Inferior parietal cortex (tissue), 1 donor: ENCODE measurements around the gene TRIM62.
"Not testable (repeated sequence)": the region's sequence is repeated elsewhere in the genome, so short reads cannot be mapped to it uniquely, and the experiment has no call there.

Source experiments
- DNase-seq: peaks from one replicate; pipeline ENCODE4 v3.0.0-alpha.2; 2016; ENCODE audit errors: extremely low spot score

TRIM62 gene

GRCh38 chr1:33137800-33138199 lies 44.0 kb downstream of the TRIM62 start:
- DNase-seq: peak; percentile 28

DNA sequence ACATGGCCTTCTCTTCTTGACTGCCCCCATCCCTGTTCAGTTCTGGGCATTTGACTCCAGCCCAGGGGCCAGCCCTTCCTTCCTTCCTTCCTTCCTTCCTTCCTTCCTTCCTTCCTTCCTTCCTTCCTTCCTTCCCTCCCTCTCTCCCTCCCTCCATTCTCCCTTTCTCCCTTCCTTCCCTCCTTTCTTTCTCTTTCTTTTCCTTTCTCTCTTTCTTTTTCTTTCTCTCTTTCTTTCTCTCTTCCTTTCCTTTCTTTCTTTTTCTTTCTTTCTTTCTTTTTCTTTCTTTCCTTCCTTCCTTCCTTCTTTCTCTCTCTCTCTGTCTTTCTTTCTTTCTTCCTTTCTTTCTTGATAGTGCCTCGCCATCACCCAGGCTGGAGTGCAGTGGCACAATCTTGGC lies 45.8 kb downstream of the TRIM62 start:
- DNase-seq: not testable (repeated sequence)

DNA sequence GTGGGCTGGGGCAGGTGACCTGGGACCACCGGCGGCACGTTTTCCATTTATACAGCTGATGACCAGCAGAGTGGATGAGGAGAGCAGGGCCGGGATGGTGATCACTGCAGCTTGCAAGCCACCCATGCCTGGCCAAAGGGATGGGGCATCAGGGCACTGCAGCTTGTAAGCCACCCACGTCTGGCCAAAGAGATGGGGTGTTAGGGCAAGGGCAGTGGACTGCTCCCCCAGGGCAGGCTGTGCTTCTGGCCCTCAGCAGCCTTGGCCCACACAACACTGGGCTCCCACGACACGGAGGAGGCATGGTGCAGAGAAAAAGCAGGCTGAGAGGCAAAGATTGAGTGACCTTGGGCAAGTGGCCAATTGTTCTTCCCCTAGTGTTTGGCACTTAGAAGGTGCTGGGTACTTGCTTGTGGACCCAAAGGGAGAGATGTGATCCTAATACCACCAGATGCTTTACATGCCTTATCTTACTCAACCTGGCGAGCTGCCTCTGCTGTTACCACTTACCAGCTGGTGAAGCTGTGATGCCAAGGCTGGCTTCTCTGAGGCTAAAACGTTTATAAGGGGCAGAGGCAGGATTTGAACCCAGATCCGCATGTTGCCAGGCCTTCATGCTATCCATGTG lies 48.3 kb downstream of the TRIM62 start:
- DNase-seq: no peak

DNA sequence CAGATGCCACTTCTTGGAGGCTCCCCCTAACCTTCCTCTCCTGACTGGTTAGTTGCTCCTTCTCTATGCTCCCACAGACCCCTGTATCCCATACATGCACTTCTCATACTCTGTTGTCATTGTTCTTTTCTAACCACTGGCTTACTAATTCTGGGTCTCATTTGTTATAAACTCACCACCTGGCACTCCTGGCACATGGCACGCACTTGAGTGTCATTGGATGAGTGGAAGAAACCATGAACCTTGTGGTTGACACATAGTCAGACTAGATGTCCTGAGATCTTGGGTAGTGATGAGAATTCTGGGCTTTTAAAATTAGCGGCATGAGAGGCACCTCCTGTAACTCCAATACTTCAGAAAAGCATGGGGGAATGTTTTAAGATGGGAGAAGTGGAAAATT lies 49.3 kb downstream of the TRIM62 start:
- no peak for DNase-seq

- DNase-seq: no peak
These were observed 50.7 kb downstream of the TRIM62 start for GRCh38 chr1:33131191-33131590.

- DNase-seq: no peak
These were observed 51.5 kb downstream of the TRIM62 start for GRCh38 chr1:33130297-33130696.

DNA sequence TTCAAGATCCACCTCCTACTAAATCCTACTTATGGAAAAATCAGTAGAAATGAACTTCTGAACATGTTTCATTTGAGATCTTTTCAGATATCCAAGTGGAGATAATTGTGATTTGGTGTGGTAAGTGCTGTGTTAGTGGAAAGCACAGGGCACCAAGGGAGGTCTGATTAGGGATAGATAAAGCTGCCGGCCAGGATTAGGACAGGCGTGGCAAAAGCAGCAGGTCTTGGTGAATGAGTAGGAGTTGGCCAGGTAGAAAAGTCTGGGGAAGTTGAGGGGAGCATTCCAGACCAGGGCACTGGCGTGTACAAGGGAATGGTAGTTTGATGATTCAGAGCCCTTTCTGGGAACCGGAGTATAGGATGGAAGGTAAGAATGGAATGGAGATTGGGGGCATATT lies 53.1 kb downstream of the TRIM62 start:
- DNase-seq: no peak

DNA sequence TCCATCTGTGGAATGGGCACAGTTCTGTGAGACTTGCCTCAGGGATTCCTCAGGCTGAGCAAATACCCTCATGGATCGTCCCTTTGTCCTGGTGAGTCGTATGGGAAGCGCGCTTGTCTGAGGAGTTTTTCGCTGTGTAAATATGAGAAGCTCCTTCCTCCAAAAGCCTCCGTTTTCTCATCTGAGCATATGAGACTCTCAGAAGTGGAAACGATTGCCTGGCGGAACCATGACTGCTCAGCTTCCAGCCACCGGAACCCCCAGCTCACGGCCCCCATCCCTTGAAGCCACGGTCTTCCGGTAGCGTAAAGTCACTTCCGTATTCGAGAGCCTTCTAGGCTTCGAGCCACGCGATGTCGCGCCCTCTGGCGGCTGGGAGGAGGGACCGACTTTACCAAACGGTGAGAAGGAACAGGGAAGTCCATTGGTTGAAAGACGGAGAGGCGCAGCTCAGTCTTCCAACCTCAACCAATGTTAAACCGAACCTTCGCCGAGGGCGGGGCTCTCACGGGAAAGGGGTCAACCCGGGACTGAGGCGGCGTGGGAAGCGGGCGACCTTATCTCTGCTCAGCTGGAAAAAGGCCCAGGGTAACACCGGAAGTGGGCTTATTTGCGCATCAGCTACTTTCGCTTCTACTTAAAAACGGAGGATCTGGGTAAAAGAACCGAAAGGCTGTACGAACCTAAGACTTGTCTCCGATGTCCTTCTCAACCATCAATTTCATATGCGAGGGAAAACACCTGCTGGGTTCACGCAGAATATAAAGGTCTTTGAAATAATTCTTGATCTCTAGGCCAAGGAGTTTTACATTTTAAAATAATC lies 54.6 kb downstream of the TRIM62 start:
- DNase-seq: peak; percentile 99

DNA sequence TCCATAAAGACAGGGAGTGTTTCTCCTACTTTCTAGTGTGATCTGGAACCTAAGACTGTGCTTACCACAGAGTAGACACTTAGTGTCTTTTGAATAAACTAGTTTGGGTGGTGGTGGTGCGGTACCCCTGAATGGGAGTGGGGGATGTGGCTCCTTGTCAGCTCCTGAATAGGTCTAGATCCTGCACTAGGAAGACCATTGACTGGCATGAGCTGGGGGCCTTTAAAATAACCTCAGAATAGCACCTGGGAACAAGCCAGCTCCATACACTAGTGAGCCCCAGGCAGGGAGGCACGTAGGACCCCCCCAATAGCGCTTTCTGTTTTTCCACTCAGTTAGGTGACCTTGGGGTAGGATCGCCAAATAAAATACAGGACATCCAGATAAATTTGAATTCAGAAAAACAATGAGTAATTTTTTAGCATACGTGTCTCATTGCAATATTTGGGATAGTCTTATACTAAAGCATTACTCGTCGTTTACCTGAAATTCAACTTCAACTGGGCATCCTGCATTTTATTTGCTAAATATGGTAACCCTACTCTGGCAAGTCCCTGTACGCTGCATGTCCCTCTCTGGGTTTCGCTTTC lies 55.3 kb downstream of the TRIM62 start:
- no peak for DNase-seq

GRCh38 chr1:33124647-33125046 lies 57.2 kb downstream of the TRIM62 start:
- not testable (repeated sequence) for DNase-seq

GRCh38 chr1:33123266-33123665 lies 58.6 kb downstream of the TRIM62 start:
- no peak for DNase-seq

GRCh38 chr1:33122483-33123178 lies 59.2 kb downstream of the TRIM62 start:
- DNase-seq: no peak

- DNase-seq: no peak
These were observed 60.1 kb downstream of the TRIM62 start for GRCh38 chr1:33121728-33122127.

GRCh38 chr1:33120436-33121231 lies 61.2 kb downstream of the TRIM62 start:
- no peak for DNase-seq

DNA sequence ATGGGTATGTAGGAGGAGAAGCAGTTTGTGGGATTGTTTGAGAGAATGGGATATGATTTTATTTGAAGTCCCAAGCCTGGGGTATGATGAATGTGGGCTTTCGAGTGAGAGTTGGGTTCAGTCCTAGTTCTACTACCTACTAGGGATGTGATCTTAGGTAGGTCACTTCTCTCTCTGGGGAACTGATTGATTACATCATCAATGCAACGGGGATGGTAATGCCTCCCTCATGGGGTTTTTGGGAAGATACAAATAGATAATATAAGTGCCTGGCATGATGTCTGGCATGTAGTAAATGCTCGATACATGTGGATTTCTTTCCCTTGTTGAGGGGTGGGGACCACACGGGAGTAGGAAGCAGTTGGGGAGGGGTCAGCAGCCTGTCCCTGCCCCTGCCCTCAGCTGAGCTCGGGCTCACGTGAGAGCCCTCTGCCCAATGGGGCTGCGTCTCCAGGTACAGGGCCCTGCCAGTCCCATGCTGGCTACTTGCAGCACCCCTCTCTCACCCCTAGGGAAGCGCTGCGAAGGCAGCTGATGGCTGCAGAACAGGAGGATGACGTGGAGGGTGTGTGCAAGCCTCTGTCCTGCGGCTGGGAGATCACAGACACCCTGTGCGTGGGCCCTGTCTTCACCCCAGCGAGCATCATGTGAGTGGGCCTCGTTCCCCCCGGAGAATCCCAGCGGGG lies 62.2 kb downstream of the TRIM62 start:
- no peak for DNase-seq

DNA sequence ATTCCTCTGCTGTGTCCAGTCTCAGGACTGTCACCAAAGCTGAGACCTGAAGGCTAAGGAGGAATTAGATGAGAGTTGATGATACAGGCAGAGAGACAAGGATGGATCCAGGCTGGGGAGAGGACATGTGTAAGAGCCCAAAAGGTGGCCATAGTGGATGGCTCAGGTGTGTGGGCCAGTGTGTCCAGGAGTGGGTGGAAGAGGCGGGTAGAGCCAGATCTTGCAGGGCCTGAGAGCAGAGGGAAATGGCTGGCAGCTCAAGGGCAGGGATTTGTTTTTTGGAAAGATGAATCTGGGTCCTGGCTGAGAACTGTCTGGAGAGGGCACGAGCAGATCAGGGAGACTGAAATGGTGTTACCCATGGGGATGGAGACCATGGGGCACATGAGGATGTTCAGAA lies 62.8 kb downstream of the TRIM62 start:
- no peak for DNase-seq

DNA sequence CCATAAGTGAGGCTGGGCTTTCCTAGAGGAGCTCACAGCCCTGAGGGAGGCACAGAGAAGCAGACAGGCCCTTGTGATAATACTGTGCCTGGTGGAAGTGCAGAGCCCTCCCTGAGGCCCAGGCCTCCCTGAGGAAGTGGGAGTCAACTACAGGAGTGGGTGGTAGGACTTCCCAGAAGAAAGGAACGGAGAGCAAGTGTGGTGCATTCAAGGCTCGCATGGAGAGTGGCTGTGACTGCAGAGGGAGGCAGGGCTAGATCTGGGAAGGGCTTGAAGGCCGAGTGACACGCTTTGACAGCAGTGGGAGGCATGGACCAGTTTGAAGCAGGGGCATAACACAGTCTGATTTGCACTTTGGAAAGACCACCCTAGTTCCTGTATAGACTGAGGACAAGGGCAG lies 63.6 kb downstream of the TRIM62 start:
- no peak for DNase-seq

GRCh38 chr1:33117440-33118085 lies 64.3 kb downstream of the TRIM62 start:
- no peak for DNase-seq

GRCh38 chr1:33111965-33112364 lies 69.9 kb downstream of the TRIM62 start:
- DNase-seq: no peak

- no peak for DNase-seq
These were observed 71.4 kb downstream of the TRIM62 start for GRCh38 chr1:33110477-33110876.

DNA sequence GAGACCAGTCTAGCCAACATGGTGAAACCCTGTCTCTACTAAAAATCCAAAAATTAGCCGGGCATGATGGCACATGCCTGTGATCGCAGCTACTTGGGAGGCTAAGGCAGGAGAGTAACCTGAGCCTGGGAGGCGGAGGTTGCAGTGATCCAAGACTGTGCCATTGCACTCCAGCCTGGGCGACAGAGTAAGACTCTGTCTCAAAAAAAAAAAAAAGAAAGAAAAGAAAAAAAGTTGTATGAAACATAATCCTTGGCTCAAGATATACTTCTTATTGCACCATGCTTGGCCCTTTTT lies 81.8 kb downstream of the TRIM62 start:
- DNase-seq: not testable (repeated sequence)
